Neutrophil (primary cell): Measurements from ENCODE around the gene CANT1.

Experiments
- H3K27ac ChIP-seq: fragments of 200-600 bp; sonication (generic); 2 replicates; pipeline ENCODE4 v1.5.1; 2016; ENCODE audit warnings: mild to moderate bottlenecking, moderate library complexity
- H3K27me3 ChIP-seq: fragments of 200-600 bp; sonication (generic); 2 replicates; pipeline ENCODE4 v1.6.0; 2016; ENCODE audit warnings: mild to moderate bottlenecking
- H3K36me3 ChIP-seq: fragments of 200-600 bp; sonication (generic); 2 replicates; pipeline ENCODE4 v1.5.1; 2017
- H3K4me1 ChIP-seq, 2 experiments: fragments of 200-600 bp in 1 of 2; sonication (generic) in 1 of 2; 1 replicate in 1 of 2; 2 replicates in 1 of 2; pipeline versions ENCODE4 v1.5.1 to v1.6.1; 2013 to 2016; ENCODE audit warnings: low read depth in 1 of 2, low read length in 1 of 2, mild to moderate bottlenecking in 1 of 2, moderate library complexity in 1 of 2; ENCODE audit not compliant: control insufficient read depth in 1 of 2, insufficient read depth in 1 of 2
- H3K4me3 ChIP-seq, 2 experiments: fragments of 200-600 bp in 1 of 2; sonication (generic) in 1 of 2; 1 replicate in 1 of 2; 2 replicates in 1 of 2; pipeline ENCODE4 v1.5.1; 2013 to 2016; ENCODE audit warnings: low read depth in 1 of 2, low read length in 1 of 2, mild to moderate bottlenecking in 1 of 2, moderate library complexity in 1 of 2
- H3K9me3 ChIP-seq: fragments of 200-600 bp; sonication (generic); 2 replicates; pipeline ENCODE4 v1.5.1; 2016
- TF ChIP-seq, protein P1 (sequence below): fragments of 200-600 bp; sonication (generic); IDR thresholded peaks from 2 replicates; pipeline ENCODE4 v1.5.1; 2016; ENCODE audit warnings: antibody characterized with exemption

The CANT1 gene

GRCh38 chr17:79036596-79036995 lies 27.0 kb upstream of the CANT1 start:
- Histone ChIP-seq H3K4me1 (no peaks in the 10 kb centered on the region), H3K27me3 (peaks cover 66% of the 10 kb centered on the region), H3K27ac (no peak overlapping the region), H3K4me3 (no peak overlapping the region), H3K9me3 (no peaks in the 10 kb centered on the region), H3K36me3 (no peaks in the 10 kb centered on the region)
- TF ChIP-seq, protein P1, sequence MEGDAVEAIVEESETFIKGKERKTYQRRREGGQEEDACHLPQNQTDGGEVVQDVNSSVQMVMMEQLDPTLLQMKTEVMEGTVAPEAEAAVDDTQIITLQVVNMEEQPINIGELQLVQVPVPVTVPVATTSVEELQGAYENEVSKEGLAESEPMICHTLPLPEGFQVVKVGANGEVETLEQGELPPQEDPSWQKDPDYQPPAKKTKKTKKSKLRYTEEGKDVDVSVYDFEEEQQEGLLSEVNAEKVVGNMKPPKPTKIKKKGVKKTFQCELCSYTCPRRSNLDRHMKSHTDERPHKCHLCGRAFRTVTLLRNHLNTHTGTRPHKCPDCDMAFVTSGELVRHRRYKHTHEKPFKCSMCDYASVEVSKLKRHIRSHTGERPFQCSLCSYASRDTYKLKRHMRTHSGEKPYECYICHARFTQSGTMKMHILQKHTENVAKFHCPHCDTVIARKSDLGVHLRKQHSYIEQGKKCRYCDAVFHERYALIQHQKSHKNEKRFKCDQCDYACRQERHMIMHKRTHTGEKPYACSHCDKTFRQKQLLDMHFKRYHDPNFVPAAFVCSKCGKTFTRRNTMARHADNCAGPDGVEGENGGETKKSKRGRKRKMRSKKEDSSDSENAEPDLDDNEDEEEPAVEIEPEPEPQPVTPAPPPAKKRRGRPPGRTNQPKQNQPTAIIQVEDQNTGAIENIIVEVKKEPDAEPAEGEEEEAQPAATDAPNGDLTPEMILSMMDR, result no peak

DNA sequence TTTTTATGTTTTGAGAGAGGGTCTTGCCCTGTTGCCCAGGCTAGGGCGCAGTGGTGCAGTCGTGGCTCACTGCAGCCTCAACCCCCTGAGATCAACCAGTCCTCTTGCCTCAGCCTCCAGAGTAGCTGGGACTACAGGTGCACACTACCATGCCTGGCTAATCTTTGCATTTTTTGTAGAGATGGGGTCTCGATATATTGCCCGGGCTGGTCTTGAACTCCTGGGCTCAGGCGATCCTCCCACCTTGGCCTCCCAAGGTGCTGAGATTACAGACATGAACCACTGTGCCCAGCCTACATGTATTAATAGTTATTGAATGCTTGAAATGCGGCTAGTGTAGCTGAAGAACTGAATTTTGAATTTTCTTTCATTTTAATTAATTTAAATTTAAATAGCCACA lies 26.6 kb upstream of the CANT1 start:
- Histone ChIP-seq H3K4me3 (no peak overlapping the region), H3K9me3 (no peaks in the 10 kb centered on the region), H3K27ac (no peak overlapping the region), H3K4me1 (no peaks in the 10 kb centered on the region), H3K27me3 (peaks cover 70% of the 10 kb centered on the region), H3K36me3 (no peaks in the 10 kb centered on the region)
- TF ChIP-seq, protein P1, result no peak

DNA sequence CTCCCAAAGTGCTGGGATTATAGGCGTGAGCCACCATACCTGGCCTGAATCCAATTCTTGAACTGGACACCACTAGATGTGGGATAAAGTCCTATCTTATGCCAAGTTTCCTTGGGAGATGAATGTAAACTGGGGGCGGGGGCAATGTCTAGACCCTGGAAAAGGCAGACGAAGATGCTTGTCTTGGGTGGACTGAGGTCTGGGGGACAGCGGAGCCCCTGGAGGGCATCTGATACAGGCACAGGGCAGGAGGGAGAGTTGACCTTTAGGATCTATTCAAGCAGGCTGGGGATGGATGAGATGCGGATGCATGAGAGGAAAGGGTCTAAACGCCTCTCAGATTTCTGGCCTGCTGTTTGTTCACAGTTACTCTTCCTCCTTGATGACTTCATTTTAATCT lies 26.1 kb upstream of the CANT1 start:
- TF ChIP-seq, protein P1, result no peak
- Histone ChIP-seq H3K4me1 (no peaks in the 10 kb centered on the region), H3K27ac (no peak overlapping the region), H3K27me3 (peaks cover 74% of the 10 kb centered on the region), H3K36me3 (no peaks in the 10 kb centered on the region), H3K9me3 (no peaks in the 10 kb centered on the region), H3K4me3 (no peak overlapping the region)

DNA sequence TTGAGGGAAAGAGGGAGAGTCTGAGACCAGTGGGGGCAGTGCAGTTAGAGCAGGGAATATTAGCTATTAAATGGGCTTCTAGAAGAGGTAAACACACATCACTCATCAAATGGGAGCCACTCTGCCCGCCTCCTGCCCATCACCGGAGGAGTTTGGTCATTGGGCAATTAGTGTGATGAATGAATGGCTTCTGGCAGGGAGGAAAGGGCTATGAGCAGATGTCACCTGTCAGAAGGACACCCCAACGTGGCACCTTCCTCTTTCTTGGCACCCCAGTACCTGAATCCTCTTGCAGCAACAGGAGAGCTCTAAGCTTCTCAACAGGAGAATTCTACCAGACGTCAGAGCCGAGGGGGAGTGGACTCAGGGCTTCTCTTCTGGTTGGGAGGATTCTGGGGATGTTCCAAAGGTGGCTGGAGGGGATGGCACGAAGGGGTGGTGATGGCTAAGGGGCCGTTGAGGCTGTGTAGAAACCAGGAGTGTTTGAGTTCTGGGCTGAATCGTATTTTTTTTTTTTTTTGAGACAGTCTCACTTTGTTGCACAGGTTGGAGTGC lies 25.4 kb upstream of the CANT1 start:
- H3K27ac ChIP-seq, result no peak overlapping the region
- TF ChIP-seq, protein P1, result no peak
- H3K36me3 ChIP-seq, result no peaks in the 10 kb centered on the region
- H3K9me3 ChIP-seq, result no peaks in the 10 kb centered on the region
- H3K4me3 ChIP-seq, result no peak overlapping the region
- H3K27me3 ChIP-seq, result peaks cover 78% of the 10 kb centered on the region
- no peaks in the 10 kb centered on the region for H3K4me1 ChIP-seq

DNA sequence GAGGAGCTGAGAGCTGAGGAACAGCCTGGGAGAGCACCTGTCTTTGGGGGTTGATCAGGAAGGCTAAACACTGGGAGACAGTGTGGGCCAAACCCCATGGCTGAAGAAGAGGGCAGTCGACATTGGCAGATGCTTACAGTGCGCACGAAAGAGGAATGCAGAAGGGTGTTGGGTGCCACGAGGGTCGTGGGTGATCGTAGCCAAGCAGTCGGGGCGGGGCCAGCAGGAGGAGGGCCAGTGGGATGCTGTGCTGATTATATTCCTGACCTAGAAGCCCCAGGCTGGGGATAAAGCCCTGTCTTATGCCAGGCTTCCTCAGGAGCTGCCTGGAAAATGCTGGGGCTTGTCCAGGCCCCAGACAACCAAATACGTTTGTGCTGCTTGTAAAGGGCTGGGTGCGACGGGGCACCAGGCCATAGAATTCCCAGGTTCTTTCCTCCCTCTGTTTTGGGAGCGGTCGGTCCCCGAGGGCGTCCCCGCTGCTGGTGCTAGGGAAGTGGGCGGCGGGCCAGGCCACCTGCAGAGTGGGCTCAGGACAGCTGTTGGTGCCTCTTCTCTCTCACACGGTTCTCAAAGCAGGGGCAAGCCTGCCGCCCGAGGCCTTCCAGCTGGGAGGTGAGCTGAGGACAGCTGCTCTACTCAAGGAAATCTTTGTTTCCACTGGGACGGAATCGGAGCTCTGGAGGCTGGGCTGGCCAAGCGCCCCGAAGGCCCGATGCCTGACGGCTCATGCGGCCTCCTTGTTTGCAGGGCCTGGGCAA lies 24.4 kb upstream of the CANT1 start:
- Histone ChIP-seq H3K27me3 (peaks cover 83% of the 10 kb centered on the region), H3K9me3 (no peaks in the 10 kb centered on the region), H3K4me3 (no peak overlapping the region), H3K4me1 (no peaks in the 10 kb centered on the region), H3K27ac (no peak overlapping the region), H3K36me3 (no peaks in the 10 kb centered on the region)
- TF ChIP-seq, protein P1, result no peak
